ENCODE results near the gene KCNS1.

Gene KCNS1

GRCh38 chr20:45094864-45095574 lies 5.9 kb downstream of the KCNS1 start:
- Histone ChIP-seq H3K27me3 (ENCODE audit: insufficient read depth, low read length) (peaks cover 25% of the 10 kb centered on the region), H3K4me3 (ENCODE audit: low read depth, low read length) (no peak overlapping the region), H2AFZ (ENCODE audit: low read length, unreplicated experiment) (no peak overlapping the region), H3K36me3 (ENCODE audit: insufficient read depth, low read length) (no peaks in the 10 kb centered on the region), H3K79me2 (ENCODE audit: control insufficient read depth, insufficient read depth, low read length, unreplicated experiment) (no peaks in the 10 kb centered on the region), H3K27ac (ENCODE audit: low read depth, low read length) (no peak overlapping the region), H3K4me1 (ENCODE audit: control insufficient read depth, insufficient read depth, low read length, unreplicated experiment) (peaks cover 5% of the 10 kb centered on the region)

- peaks cover 24% of the 10 kb centered on the region for H3K27me3 ChIP-seq (ENCODE audit: insufficient read depth, low read length)
- H3K27ac ChIP-seq (ENCODE audit: low read depth, low read length) = no peak overlapping the region
- no peak overlapping the region for H3K4me3 ChIP-seq (ENCODE audit: low read depth, low read length)
- no peaks in the 10 kb centered on the region for H3K79me2 ChIP-seq (ENCODE audit: control insufficient read depth, insufficient read depth, low read length, unreplicated experiment)
- no peaks in the 10 kb centered on the region for H3K36me3 ChIP-seq (ENCODE audit: insufficient read depth, low read length)
- H3K4me1 ChIP-seq (ENCODE audit: control insufficient read depth, insufficient read depth, low read length, unreplicated experiment) = peaks cover 5% of the 10 kb centered on the region
- no peak overlapping the region for H2AFZ ChIP-seq (ENCODE audit: low read length, unreplicated experiment)
Measured at GRCh38 chr20:45094201-45094600, 6.7 kb downstream of the KCNS1 start.

GRCh38 chr20:45092898-45093297 lies 8.0 kb downstream of the KCNS1 start:
- peaks cover 13% of the 10 kb centered on the region for H3K27me3 ChIP-seq (ENCODE audit: insufficient read depth, low read length)
- H3K4me3 ChIP-seq (ENCODE audit: low read depth, low read length) = no peak overlapping the region
- H3K79me2 ChIP-seq (ENCODE audit: control insufficient read depth, insufficient read depth, low read length, unreplicated experiment) = no peaks in the 10 kb centered on the region
- no peak overlapping the region for H2AFZ ChIP-seq (ENCODE audit: low read length, unreplicated experiment)
- H3K27ac ChIP-seq (ENCODE audit: low read depth, low read length) = no peak overlapping the region
- no peaks in the 10 kb centered on the region for H3K36me3 ChIP-seq (ENCODE audit: insufficient read depth, low read length)
- peaks cover 8% of the 10 kb centered on the region for H3K4me1 ChIP-seq (ENCODE audit: control insufficient read depth, insufficient read depth, low read length, unreplicated experiment)

GRCh38 chr20:45091366-45091765 lies 9.6 kb downstream of the KCNS1 start:
- H3K27ac ChIP-seq (ENCODE audit: low read depth, low read length) = no peak overlapping the region
- no peaks in the 10 kb centered on the region for H3K36me3 ChIP-seq (ENCODE audit: insufficient read depth, low read length)
- H3K27me3 ChIP-seq (ENCODE audit: insufficient read depth, low read length) = no peaks in the 10 kb centered on the region
- H3K4me3 ChIP-seq (ENCODE audit: low read depth, low read length) = no peak overlapping the region
- no peaks in the 10 kb centered on the region for H3K79me2 ChIP-seq (ENCODE audit: control insufficient read depth, insufficient read depth, low read length, unreplicated experiment)
- no peak overlapping the region for H2AFZ ChIP-seq (ENCODE audit: low read length, unreplicated experiment)
- H3K4me1 ChIP-seq (ENCODE audit: control insufficient read depth, insufficient read depth, low read length, unreplicated experiment) = peaks cover 16% of the 10 kb centered on the region

- no peak overlapping the region for H3K4me3 ChIP-seq (ENCODE audit: low read depth, low read length)
- no peaks in the 10 kb centered on the region for H3K36me3 ChIP-seq (ENCODE audit: insufficient read depth, low read length)
- H3K79me2 ChIP-seq (ENCODE audit: control insufficient read depth, insufficient read depth, low read length, unreplicated experiment) = no peaks in the 10 kb centered on the region
- peaks cover 16% of the 10 kb centered on the region for H3K4me1 ChIP-seq (ENCODE audit: control insufficient read depth, insufficient read depth, low read length, unreplicated experiment)
- no peaks in the 10 kb centered on the region for H3K27me3 ChIP-seq (ENCODE audit: insufficient read depth, low read length)
- no peak overlapping the region for H2AFZ ChIP-seq (ENCODE audit: low read length, unreplicated experiment)
- no peak overlapping the region for H3K27ac ChIP-seq (ENCODE audit: low read depth, low read length)
Measured at GRCh38 chr20:45090481-45090880, 10.4 kb downstream of the KCNS1 start.

GRCh38 chr20:45088247-45088646 lies 12.7 kb downstream of the KCNS1 start:
- H3K27ac ChIP-seq (ENCODE audit: low read depth, low read length) = peak overlapping the region; percentile 73
- H3K4me3 ChIP-seq (ENCODE audit: low read depth, low read length) = no peak overlapping the region
- no peaks in the 10 kb centered on the region for H3K27me3 ChIP-seq (ENCODE audit: insufficient read depth, low read length)
- H3K36me3 ChIP-seq (ENCODE audit: insufficient read depth, low read length) = no peaks in the 10 kb centered on the region
- no peaks in the 10 kb centered on the region for H3K79me2 ChIP-seq (ENCODE audit: control insufficient read depth, insufficient read depth, low read length, unreplicated experiment)
- H3K4me1 ChIP-seq (ENCODE audit: control insufficient read depth, insufficient read depth, low read length, unreplicated experiment) = peaks cover 16% of the 10 kb centered on the region
- no peak overlapping the region for H2AFZ ChIP-seq (ENCODE audit: low read length, unreplicated experiment)

GRCh38 chr20:45087814-45088213 lies 13.1 kb downstream of the KCNS1 start:
- no peaks in the 10 kb centered on the region for H3K79me2 ChIP-seq (ENCODE audit: control insufficient read depth, insufficient read depth, low read length, unreplicated experiment)
- H3K36me3 ChIP-seq (ENCODE audit: insufficient read depth, low read length) = no peaks in the 10 kb centered on the region
- H3K27me3 ChIP-seq (ENCODE audit: insufficient read depth, low read length) = no peaks in the 10 kb centered on the region
- no peak overlapping the region for H3K4me3 ChIP-seq (ENCODE audit: low read depth, low read length)
- no peak overlapping the region for H2AFZ ChIP-seq (ENCODE audit: low read length, unreplicated experiment)
- peak overlapping the region; percentile 73 for H3K27ac ChIP-seq (ENCODE audit: low read depth, low read length)
- H3K4me1 ChIP-seq (ENCODE audit: control insufficient read depth, insufficient read depth, low read length, unreplicated experiment) = peaks cover 16% of the 10 kb centered on the region

- no peaks in the 10 kb centered on the region for H3K36me3 ChIP-seq (ENCODE audit: insufficient read depth, low read length)
- H3K27me3 ChIP-seq (ENCODE audit: insufficient read depth, low read length) = no peaks in the 10 kb centered on the region
- no peak overlapping the region for H2AFZ ChIP-seq (ENCODE audit: low read length, unreplicated experiment)
- H3K4me1 ChIP-seq (ENCODE audit: control insufficient read depth, insufficient read depth, low read length, unreplicated experiment) = peaks cover 16% of the 10 kb centered on the region
- H3K27ac ChIP-seq (ENCODE audit: low read depth, low read length) = peak overlapping the region; percentile 73
- H3K4me3 ChIP-seq (ENCODE audit: low read depth, low read length) = no peak overlapping the region
- H3K79me2 ChIP-seq (ENCODE audit: control insufficient read depth, insufficient read depth, low read length, unreplicated experiment) = no peaks in the 10 kb centered on the region
Measured at GRCh38 chr20:45087097-45087790, 13.7 kb downstream of the KCNS1 start.

GRCh38 chr20:45085867-45086266 lies 15.1 kb downstream of the KCNS1 start:
- no peaks in the 10 kb centered on the region for H3K79me2 ChIP-seq (ENCODE audit: control insufficient read depth, insufficient read depth, low read length, unreplicated experiment)
- no peak overlapping the region for H3K4me3 ChIP-seq (ENCODE audit: low read depth, low read length)
- no peak overlapping the region for H2AFZ ChIP-seq (ENCODE audit: low read length, unreplicated experiment)
- H3K4me1 ChIP-seq (ENCODE audit: control insufficient read depth, insufficient read depth, low read length, unreplicated experiment) = peaks cover 16% of the 10 kb centered on the region
- no peaks in the 10 kb centered on the region for H3K27me3 ChIP-seq (ENCODE audit: insufficient read depth, low read length)
- H3K36me3 ChIP-seq (ENCODE audit: insufficient read depth, low read length) = no peaks in the 10 kb centered on the region
- H3K27ac ChIP-seq (ENCODE audit: low read depth, low read length) = no peak overlapping the region

- no peaks in the 10 kb centered on the region for H3K27me3 ChIP-seq (ENCODE audit: insufficient read depth, low read length)
- H3K36me3 ChIP-seq (ENCODE audit: insufficient read depth, low read length) = no peaks in the 10 kb centered on the region
Measured at GRCh38 chr20:45085289-45085688, 15.6 kb downstream of the KCNS1 start.

GRCh38 chr20:45083127-45083526 lies 17.8 kb downstream of the KCNS1 start:
- no peaks in the 10 kb centered on the region for H3K79me2 ChIP-seq (ENCODE audit: control insufficient read depth, insufficient read depth, low read length, unreplicated experiment)
- no peak overlapping the region for H3K27ac ChIP-seq (ENCODE audit: low read depth, low read length)
- H2AFZ ChIP-seq (ENCODE audit: low read length, unreplicated experiment) = no peak overlapping the region
- H3K4me1 ChIP-seq (ENCODE audit: control insufficient read depth, insufficient read depth, low read length, unreplicated experiment) = peaks cover 10% of the 10 kb centered on the region
- H3K27me3 ChIP-seq (ENCODE audit: insufficient read depth, low read length) = no peaks in the 10 kb centered on the region
- H3K36me3 ChIP-seq (ENCODE audit: insufficient read depth, low read length) = no peaks in the 10 kb centered on the region
- no peak overlapping the region for H3K4me3 ChIP-seq (ENCODE audit: low read depth, low read length)

More at GRCh38 chr20:45085289-45085688, 15.6 kb downstream of the KCNS1 start:
- H3K79me2 ChIP-seq (ENCODE audit: control insufficient read depth, insufficient read depth, low read length, unreplicated experiment) = no peaks in the 10 kb centered on the region
- no peak overlapping the region for H3K27ac ChIP-seq (ENCODE audit: low read depth, low read length)
- H3K4me1 ChIP-seq (ENCODE audit: control insufficient read depth, insufficient read depth, low read length, unreplicated experiment) = peaks cover 12% of the 10 kb centered on the region
- H3K4me3 ChIP-seq (ENCODE audit: low read depth, low read length) = no peak overlapping the region
- H2AFZ ChIP-seq (ENCODE audit: low read length, unreplicated experiment) = no peak overlapping the region
